K562 (cell line): Measurements from ENCODE around the gene NR6A1. TPM values are rescaled to one million over a fixed set of nuclear protein-coding genes. Genes with fewer than 3 reads are reported as not detected.

ENCODE experiments used
- CCNT2 ChIP-seq: IDR thresholded peaks from 2 replicates; pipeline ENCODE4 v1.6.1; 2011; ENCODE audit warnings: borderline replicate concordance, low read depth, mild to moderate bottlenecking, moderate library complexity, mixed read lengths, low read length; ENCODE audit not compliant: insufficient read length; ENCODE audit errors: extremely low read depth
- DIDO1 ChIP-seq: fragments of 450-650 bp; IDR thresholded peaks from 2 replicates; pipeline ENCODE4 v1.6.1; 2016; ENCODE audit warnings: low read depth, missing biosample characterization, missing genetic modification characterization
- MCM5 ChIP-seq: fragments of 450-650 bp; IDR thresholded peaks from 2 replicates; pipeline ENCODE4 v1.6.1; 2016; ENCODE audit warnings: low read depth
- NR2C1 ChIP-seq, 2 experiments: fragments of 450-650 bp; IDR thresholded peaks; 2 replicates each; pipeline ENCODE4 v1.6.1; 2017; ENCODE audit warnings: mild to moderate bottlenecking in 2 of 2, antibody characterized with exemption in 1 of 2, inconsistent platforms in 1 of 2, missing compliant biosample characterization in 1 of 2, missing genetic modification characterization in 1 of 2
- RBM22 ChIP-seq: fragments of 200-400 bp; formaldehyde crosslinking; IDR thresholded peaks from 2 replicates; pipeline ENCODE4 v1.6.1; 2018; ENCODE audit warnings: low read length, low read depth; ENCODE audit not compliant: poor library complexity, severe bottlenecking
- SOX6 ChIP-seq: fragments of 450-650 bp; IDR thresholded peaks from 2 replicates; pipeline ENCODE4 v1.6.1; 2014; ENCODE audit warnings: mild to moderate bottlenecking
- STAG1 ChIP-seq: sonication (generic); formaldehyde crosslinking; IDR thresholded peaks from 2 replicates; pipeline ENCODE4 v1.5.0; 2020; ENCODE audit warnings: missing genetic modification reagents, borderline replicate concordance
- WHSC1 ChIP-seq: IDR thresholded peaks from one replicate; pipeline ENCODE4 v1.6.1; 2012; ENCODE audit warnings: low read length, control low read depth, inconsistent platforms
- ZC3H11A ChIP-seq: IDR thresholded peaks from 2 replicates; pipeline ENCODE4 v1.6.1; 2012; ENCODE audit warnings: low read depth, low read length, improper control_type of control experiment
- ZEB2 ChIP-seq: fragments of 450-650 bp; IDR thresholded peaks from 2 replicates; pipeline ENCODE4 v1.6.1; 2016
- ZKSCAN8 ChIP-seq: fragments of 200-800 bp; sonication (Bioruptor generic); IDR thresholded peaks from 2 replicates; pipeline ENCODE4 v1.6.1; 2016; ENCODE audit warnings: missing genetic modification characterization, missing compliant biosample characterization
- ZNF23 ChIP-seq: fragments of 250-450 bp; sonication (Bioruptor Pico); IDR thresholded peaks from 2 replicates; pipeline ENCODE4 v1.4.0; 2020; ENCODE audit warnings: mild to moderate bottlenecking
- ZNF3 ChIP-seq: fragments of 250-450 bp; sonication (Bioruptor Pico); IDR thresholded peaks from 2 replicates; pipeline ENCODE4 v1.5.0; 2021; ENCODE audit warnings: mild to moderate bottlenecking, moderate library complexity
- ZNF584 ChIP-seq: fragments of 200-800 bp; sonication (Bioruptor generic); IDR thresholded peaks from 2 replicates; pipeline ENCODE4 v1.6.1; 2016; ENCODE audit warnings: low read depth, mild to moderate bottlenecking, missing genetic modification characterization, missing compliant biosample characterization
- ZNF766 ChIP-seq: fragments of 200-800 bp; sonication (Bioruptor generic); conservative IDR thresholded peaks from 2 replicates; pipeline ENCODE4 v1.6.1; 2016; ENCODE audit warnings: missing genetic modification characterization, missing compliant biosample characterization
- polyA plus RNA-seq, 8 experiments: library from polyadenylated mRNA; depleted of rRNA in 4 of 8; stranded (reverse) in 5 of 8; unstranded in 3 of 8; fragments of >200 nt; fragmentation: Nextera tagmentation in 2 of 8; fragmentation: Illumina TruSeq in 1 of 8; extraction: Ambion mirVana in 2 of 8; extraction: Trizol in 1 of 8; gene quantifications; 2 replicates each; pipeline versions ENCODE4 v1.2.1 to v1.2.3, GENCODE V29; 2011 to 2014; ENCODE audit warnings: inconsistent platforms in 1 of 8, missing spikeins in 1 of 8
- total RNA-seq, 7 experiments: library from RNA; depleted of rRNA in 6 of 7; stranded (reverse); fragments of >200 nt in 6 of 7; fragmentation: Illumina TruSeq in 2 of 7; extraction: Trizol in 2 of 7; gene quantifications; 2 replicates each; pipeline versions ENCODE4 v1.2.1 to v1.2.3, GENCODE V29; 2011 to 2021; ENCODE audit warnings: low replicate concordance in 1 of 7
- TF ChIP-seq, protein P1 (sequence below): conservative IDR thresholded peaks from 2 replicates; pipeline ENCODE4 v1.6.1; 2011; ENCODE audit warnings: low read depth, mild to moderate bottlenecking, low read length; ENCODE audit not compliant: control insufficient read depth
- TF ChIP-seq, protein P2 (sequence below): IDR thresholded peaks from 3 replicates; pipeline ENCODE4 v1.6.1; 2011; ENCODE audit warnings: borderline replicate concordance, mild to moderate bottlenecking; ENCODE audit not compliant: insufficient read length, insufficient read depth
- TF ChIP-seq, protein P3 (sequence below): fragments of 250-450 bp; sonication (Bioruptor Pico); IDR thresholded peaks from 2 replicates; pipeline ENCODE4 v1.4.0; 2020; ENCODE audit warnings: borderline replicate concordance
- TF ChIP-seq, protein P4 (sequence below): IDR thresholded peaks from 2 replicates; pipeline ENCODE4 v1.6.1; 2012; ENCODE audit warnings: low read depth, low read length, improper control_type of control experiment, borderline replicate concordance
- TF ChIP-seq, protein P5 (sequence below): fragments of 250-450 bp; sonication (Bioruptor Pico); IDR thresholded peaks from 2 replicates; pipeline ENCODE4 v1.5.0; 2020; ENCODE audit warnings: mild to moderate bottlenecking

The NR6A1 gene
- total and polyA plus RNA-seq, 9 of the 15 experiments (the other 6 are each of a cell fraction or from before 2014, with no cell fraction given), result 9.7 to 55.4 (median 28.3) TPM

DNA sequence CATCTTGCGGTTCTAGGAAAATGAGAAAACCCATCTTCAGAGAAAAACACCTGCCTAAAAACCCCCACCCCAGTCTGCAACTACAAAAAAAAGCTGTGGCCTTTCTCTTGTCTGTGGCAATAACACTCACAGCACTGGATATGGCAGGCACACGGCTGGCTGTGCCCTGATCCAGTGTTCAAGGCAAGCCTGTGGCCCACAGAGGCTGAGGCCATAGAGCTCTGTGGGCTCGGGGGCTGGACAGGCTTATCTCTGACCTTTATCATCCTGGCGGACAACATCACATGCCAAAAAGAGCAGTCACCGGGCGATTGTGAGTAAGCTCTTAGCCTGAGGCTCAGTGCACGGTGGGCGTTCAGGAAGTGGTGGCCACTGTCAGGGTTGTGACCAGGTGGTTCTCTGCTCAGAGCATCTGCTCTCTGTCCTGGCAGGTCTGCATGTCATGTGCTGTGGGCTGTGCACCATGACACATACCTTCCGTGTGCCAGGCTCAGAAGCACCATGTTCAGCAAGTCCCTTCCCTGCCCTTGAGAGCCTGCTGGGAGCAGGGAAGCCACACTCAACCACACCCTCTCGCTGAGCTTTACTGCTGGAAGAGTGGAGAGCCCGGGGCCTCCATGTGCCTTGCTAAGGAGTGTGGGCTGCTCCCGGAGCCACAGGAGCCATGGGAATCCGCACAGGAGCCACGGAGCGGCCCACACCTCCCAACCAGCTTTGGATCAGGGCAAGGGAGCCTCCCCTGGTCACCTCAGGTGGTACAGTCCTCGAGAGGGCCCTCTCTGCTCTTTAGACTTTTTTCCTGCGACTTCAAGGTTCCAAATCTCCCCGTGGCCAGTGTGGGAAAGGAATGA lies 47.5 kb upstream of the NR6A1 start (continued):
- TF ChIP-seq CCNT2 (no peak), ZNF766 (CRISPR knock-in tag) (peak; percentile 57), ZNF584 (CRISPR knock-in tag) (0 out of 2 replicates have a peak, but pooled peaks have one; percentile 15), MCM5 (no peak), ZC3H11A (no peak), ZKSCAN8 (peak; percentile 35; the same call in 1 of the 2 replicates), NR2C1 (IDR thresholded peaks at IDR 0.05) (no peak), NR2C1 (tag; IDR thresholded peaks at IDR 0.05) (0 out of 2 replicates have a peak, but pooled peaks have one; percentile 11), DIDO1 (tag) (no peak), SOX6 (peak; percentile 33; the same call in 1 of the 2 replicates), ZNF23 (CRISPR knock-in tag) (no peak), WHSC1 (peak; percentile 64), ZNF3 (CRISPR knock-in tag) (no peak), ZEB2 (0 out of 2 replicates have a peak, but pooled peaks have one; percentile 45), STAG1 (CRISPR knock-in tag) (0 out of 2 replicates have a peak, but pooled peaks have one; percentile 0), RBM22 (no peak)
- TF ChIP-seq, protein P1, sequence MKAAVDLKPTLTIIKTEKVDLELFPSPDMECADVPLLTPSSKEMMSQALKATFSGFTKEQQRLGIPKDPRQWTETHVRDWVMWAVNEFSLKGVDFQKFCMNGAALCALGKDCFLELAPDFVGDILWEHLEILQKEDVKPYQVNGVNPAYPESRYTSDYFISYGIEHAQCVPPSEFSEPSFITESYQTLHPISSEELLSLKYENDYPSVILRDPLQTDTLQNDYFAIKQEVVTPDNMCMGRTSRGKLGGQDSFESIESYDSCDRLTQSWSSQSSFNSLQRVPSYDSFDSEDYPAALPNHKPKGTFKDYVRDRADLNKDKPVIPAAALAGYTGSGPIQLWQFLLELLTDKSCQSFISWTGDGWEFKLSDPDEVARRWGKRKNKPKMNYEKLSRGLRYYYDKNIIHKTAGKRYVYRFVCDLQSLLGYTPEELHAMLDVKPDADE, result no peak
- TF ChIP-seq, protein P2, sequence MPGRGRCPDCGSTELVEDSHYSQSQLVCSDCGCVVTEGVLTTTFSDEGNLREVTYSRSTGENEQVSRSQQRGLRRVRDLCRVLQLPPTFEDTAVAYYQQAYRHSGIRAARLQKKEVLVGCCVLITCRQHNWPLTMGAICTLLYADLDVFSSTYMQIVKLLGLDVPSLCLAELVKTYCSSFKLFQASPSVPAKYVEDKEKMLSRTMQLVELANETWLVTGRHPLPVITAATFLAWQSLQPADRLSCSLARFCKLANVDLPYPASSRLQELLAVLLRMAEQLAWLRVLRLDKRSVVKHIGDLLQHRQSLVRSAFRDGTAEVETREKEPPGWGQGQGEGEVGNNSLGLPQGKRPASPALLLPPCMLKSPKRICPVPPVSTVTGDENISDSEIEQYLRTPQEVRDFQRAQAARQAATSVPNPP, result no peak
- TF ChIP-seq, protein P3, sequence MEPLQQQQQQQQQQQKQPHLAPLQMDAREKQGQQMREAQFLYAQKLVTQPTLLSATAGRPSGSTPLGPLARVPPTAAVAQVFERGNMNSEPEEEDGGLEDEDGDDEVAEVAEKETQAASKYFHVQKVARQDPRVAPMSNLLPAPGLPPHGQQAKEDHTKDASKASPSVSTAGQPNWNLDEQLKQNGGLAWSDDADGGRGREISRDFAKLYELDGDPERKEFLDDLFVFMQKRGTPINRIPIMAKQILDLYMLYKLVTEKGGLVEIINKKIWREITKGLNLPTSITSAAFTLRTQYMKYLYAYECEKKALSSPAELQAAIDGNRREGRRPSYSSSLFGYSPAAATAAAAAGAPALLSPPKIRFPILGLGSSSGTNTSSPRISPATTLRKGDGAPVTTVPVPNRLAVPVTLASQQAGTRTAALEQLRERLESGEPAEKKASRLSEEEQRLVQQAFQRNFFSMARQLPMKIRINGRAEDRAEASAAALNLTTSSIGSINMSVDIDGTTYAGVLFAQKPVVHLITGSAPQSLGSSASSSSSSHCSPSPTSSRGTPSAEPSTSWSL (CRISPR knock-in tag), result no peak
- TF ChIP-seq, protein P4, sequence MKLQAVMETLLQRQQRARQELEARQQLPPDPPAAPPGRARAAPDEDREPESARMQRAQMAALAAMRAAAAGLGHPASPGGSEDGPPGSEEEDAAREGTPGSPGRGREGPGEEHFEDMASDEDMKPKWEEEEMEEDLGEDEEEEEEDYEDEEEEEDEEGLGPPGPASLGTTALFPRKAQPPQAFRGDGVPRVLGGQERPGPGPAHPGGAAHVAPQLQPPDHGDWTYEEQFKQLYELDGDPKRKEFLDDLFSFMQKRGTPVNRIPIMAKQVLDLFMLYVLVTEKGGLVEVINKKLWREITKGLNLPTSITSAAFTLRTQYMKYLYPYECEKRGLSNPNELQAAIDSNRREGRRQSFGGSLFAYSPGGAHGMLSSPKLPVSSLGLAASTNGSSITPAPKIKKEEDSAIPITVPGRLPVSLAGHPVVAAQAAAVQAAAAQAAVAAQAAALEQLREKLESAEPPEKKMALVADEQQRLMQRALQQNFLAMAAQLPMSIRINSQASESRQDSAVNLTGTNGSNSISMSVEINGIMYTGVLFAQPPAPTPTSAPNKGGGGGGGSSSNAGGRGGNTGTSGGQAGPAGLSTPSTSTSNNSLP, result no peak
- TF ChIP-seq, protein P5, sequence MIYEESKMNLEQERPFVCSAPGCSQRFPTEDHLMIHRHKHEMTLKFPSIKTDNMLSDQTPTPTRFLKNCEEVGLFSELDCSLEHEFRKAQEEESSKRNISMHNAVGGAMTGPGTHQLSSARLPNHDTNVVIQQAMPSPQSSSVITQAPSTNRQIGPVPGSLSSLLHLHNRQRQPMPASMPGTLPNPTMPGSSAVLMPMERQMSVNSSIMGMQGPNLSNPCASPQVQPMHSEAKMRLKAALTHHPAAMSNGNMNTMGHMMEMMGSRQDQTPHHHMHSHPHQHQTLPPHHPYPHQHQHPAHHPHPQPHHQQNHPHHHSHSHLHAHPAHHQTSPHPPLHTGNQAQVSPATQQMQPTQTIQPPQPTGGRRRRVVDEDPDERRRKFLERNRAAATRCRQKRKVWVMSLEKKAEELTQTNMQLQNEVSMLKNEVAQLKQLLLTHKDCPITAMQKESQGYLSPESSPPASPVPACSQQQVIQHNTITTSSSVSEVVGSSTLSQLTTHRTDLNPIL (CRISPR knock-in tag), result no peak
